Left colon (tissue), 2 donors: Measurements from ENCODE around the gene KREMEN1. TPM values are rescaled to one million over a fixed set of nuclear protein-coding genes. Genes with fewer than 3 reads are reported as not detected.
A peak's percentile ranks its signal among the peaks of the same experiment; 100 is the strongest.
"Not testable (repeated sequence)": the region's sequence is repeated elsewhere in the genome, so short reads cannot be mapped to it uniquely, and the experiment has no call there.

Experiments used
- ATAC-seq: fragments of 200-7000 bp; cut with Tn5 transposase; one replicate; pipeline ENCODE4 v1.9.1; 2020; ENCODE audit warnings: mild to moderate bottlenecking, moderate library complexity
- DNase-seq, 2 donors: peaks; one replicate each; pipeline ENCODE4 v3.0.0-alpha.2; 2020
- intact Hi-C, 2 donors: fragments of 100-400 bp; cut with DNase I in 1 of 2; cut with micrococcal nuclease in 1 of 2; formaldehyde crosslinking; loops; one replicate each; pipeline versions ENCODE4 v1.11.2 to v1.14.0; 2022; cut with DNase I, micrococcal nuclease
- total RNA-seq, 2 donors: library from RNA; stranded (reverse); fragmentation: NEBNext Ultra II Directional; extraction: Animal tissue kit (Norgen Biotek cat#: 25700); gene quantifications; one replicate each; pipeline ENCODE4 v1.2.1, GENCODE V29; 2021
- donor health status: DM: no; HTN: no; CAD: no.
- donor health status: DM: yes; HTN: yes; CAD: no.

Gene KREMEN1
- total RNA-seq, 2 donors from 2014 or later: 24.0 to 38.7 TPM

- peak; percentile 55 for ATAC-seq
- intact Hi-C loops: no loop called here
- DNase-seq: peak; percentile 66 to 82
Measured at GRCh38 chr22:29071261-29072045, 1.4 kb upstream of the KREMEN1 start.

GRCh38 chr22:29072193-29072978 is 449 bp upstream of the KREMEN1 start:
- peak; percentile 96 to 98 for DNase-seq
- ATAC-seq: peak; percentile 86
- intact Hi-C loops: no loop called here

GRCh38 chr22:29073618-29074275 is 912 bp downstream of the KREMEN1 start:
- intact Hi-C loops: no loop called here
- DNase-seq (peak; percentile 53 to 73), ATAC-seq (peak; percentile 52)

DNA sequence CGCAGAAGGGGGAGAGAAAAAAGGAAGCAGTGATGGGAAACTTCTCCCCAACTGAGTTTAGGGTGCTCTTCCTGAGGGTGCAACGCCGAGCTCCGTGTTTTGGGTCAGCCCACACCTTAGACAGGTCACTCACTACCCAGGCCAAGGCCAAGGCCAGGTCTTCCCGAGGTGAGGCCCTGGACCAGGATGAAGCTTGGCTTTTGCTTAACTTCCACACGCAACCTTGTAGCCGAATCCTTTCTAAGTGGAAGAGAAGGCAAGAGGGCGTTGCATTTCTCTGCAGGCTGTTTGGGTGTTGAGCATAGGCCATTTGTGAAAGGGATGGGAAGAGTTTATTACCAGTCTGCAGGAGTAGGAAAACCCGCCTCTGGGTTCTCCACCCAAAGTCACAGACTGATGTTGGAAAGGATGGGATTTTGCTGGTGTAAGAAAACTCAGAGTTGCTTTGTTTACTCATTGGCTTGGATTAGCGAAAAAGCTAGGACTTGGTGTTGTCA is 1.5 kb downstream of the KREMEN1 start:
- ATAC-seq: peak; percentile 2
- intact Hi-C loops: no loop called here
- no peak for DNase-seq

DNA sequence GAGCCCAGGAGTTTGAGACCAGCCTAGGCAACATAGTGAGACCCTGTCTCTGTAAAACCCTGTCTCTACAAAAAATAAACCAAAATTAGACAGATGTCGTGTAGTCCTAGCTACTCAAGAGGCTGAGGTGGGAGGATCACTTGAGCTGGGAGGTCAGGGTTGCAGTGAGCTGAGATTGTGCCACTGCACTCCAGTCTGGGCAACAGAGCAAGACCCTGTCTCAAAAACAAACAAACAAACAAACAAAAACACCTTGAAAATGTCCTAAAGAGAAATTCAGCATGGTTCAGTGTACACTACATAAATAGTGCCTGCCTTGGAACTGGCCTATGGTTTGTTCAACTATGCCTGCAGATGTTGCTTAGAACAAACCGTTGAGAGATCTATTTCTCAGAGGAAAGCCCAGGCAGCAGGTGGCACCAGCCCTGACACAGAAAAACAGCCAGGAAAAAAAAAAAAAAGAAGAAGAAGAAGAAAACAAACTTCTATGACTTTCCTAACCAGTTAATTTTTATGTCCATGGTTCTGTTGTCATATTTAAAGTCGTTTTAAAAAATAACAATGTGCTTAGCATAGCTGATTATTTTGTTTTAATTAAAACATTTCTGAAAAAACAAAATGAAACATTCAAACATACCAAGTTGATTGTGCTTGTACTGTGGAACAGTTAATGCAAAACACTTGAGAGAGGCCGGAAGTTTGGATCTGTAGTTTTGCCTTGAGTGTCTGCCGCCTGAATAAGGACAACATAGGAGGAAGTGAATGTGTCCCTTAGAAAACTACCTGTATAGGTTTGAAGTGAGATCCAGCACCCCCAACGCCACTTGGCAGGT is 5.4 kb downstream of the KREMEN1 start:
- DNase-seq (peak in 1 of 2 donors; percentile 26), ATAC-seq (peak; percentile 24)
- intact Hi-C loops: no loop called here

DNA sequence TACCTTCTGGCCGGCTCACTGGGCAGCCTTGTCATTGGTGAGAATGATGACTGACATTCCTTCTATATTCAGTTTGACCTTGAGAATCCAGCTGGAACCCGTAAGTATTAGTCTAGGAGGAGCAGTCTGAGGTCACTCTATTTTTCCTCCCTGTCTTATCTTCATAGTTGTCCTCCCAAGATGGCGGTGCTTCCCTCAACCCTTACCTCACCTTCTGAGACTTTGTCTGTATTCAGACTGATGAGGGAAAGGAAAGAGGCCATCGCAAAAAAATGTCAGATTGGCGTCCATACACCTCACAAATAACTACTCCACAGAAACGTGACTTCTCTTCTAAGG is 6.0 kb downstream of the KREMEN1 start:
- ATAC-seq (peak; percentile 23), DNase-seq (no peak)
- intact Hi-C loops: no loop called here

GRCh38 chr22:29079218-29079901 is 6.5 kb downstream of the KREMEN1 start:
- ATAC-seq (peak; percentile 86), DNase-seq (peak; percentile 61 to 63)
- intact Hi-C loops: no loop called here

GRCh38 chr22:29080106-29080975 is 7.5 kb downstream of the KREMEN1 start:
- ATAC-seq (no peak), DNase-seq (no peak)
- intact Hi-C loops: no loop called here

DNA sequence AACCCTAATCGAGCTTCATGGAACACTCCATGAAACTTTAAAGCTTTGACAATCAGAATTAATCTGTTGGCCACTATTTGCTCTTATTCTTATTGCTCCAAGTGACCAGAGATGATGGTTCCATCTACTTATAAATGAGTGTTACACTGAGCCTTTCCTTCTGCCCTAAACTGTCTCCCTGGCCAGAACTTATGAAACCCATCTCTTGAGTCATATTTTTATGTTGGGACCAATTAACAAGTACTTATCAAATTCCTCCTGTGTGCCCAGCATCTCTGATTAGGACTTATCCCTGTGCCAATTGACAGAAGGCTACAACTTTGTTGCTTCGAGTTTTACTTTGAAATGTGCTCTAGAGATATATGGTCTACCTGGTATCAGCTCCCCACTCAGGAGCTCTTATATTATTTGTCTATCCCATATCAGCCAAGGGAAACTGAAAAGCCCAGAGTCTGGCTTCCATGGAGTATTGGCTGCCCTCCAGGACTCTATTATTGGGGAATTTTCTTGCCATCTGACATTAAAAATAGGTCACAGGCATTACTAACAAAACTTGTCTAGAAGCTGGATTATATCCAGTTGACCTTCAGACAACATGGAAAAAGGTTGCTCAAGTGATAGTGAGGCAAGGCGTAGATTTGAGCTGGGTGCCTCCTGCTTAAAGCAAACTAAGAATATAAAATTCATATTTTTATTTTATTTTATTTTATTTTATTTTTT is 8.8 kb downstream of the KREMEN1 start:
- ATAC-seq (no peak), DNase-seq (no peak)
- intact Hi-C loops: no loop called here

GRCh38 chr22:29082826-29083545 is 10.2 kb downstream of the KREMEN1 start:
- intact Hi-C loops: no loop called here
- DNase-seq: no peak
- no peak for ATAC-seq

- intact Hi-C loops, DNase-seq, ATAC-seq: not testable (repeated sequence)
Measured at GRCh38 chr22:29083576-29083932, 10.7 kb downstream of the KREMEN1 start.

- no peak for ATAC-seq
- no peak for DNase-seq
- intact Hi-C loops: no loop called here
Measured at GRCh38 chr22:29083933-29084591, 11.2 kb downstream of the KREMEN1 start.

GRCh38 chr22:29087012-29087411 is 14.2 kb downstream of the KREMEN1 start:
- intact Hi-C loops: no loop called here
- ATAC-seq (no peak), DNase-seq (no peak)

- no peak for ATAC-seq
- DNase-seq: no peak
- intact Hi-C loops: no loop called here
Measured at GRCh38 chr22:29088809-29089208, 16.0 kb downstream of the KREMEN1 start.

- ATAC-seq: no peak
Measured at GRCh38 chr22:29089507-29089906, 16.7 kb downstream of the KREMEN1 start.

DNA sequence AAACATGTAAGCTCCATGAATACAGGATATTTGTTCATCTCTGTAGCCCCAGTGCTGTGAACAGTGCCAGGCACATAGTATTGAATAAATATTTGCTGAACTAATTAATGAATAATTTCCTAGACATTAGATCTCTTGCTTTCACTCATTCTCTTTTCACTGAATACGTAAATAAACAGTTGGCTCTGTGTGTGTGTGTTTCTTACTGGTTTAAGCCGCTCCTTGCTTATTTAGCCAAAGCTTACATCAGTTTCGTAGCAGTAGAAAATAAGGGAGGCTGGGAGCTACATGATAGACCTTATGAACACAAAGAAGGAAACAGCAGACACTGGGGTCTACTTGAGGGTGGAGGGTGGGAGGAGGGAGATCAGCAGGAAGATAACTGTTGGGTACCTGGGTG is 17.2 kb downstream of the KREMEN1 start:
- DNase-seq (no peak), ATAC-seq (no peak)
- intact Hi-C loops: no loop called here

More at GRCh38 chr22:29089507-29089906, 16.7 kb downstream of the KREMEN1 start:
- DNase-seq: no peak
- intact Hi-C loops: no loop called here
